NB4 (cell line): Measurements from ENCODE around the gene IGSF21.
A peak's percentile ranks its signal among the peaks of the same experiment; 100 is the strongest.

Experiments used
- DNase-seq: peaks from one replicate; pipeline ENCODE4 v3.0.0; 2010; ENCODE audit warnings: low read depth
- H3K4me3 ChIP-seq: one replicate; pipeline ENCODE4 v1.5.1; 2011; ENCODE audit warnings: mild to moderate bottlenecking, low read depth, low read length, moderate library complexity
- MYC ChIP-seq: IDR thresholded peaks from 2 replicates; pipeline ENCODE4 v1.6.1; 2011; ENCODE audit warnings: low read depth, low read length
- POLR2A ChIP-seq: IDR thresholded peaks from 2 replicates; pipeline ENCODE4 v1.6.1; 2011; ENCODE audit warnings: mild to moderate bottlenecking; ENCODE audit not compliant: insufficient read length; ENCODE audit errors: extremely low read depth
- TF ChIP-seq, protein P1 (sequence below): IDR thresholded peaks from 2 replicates; pipeline ENCODE4 v1.6.1; 2011; ENCODE audit warnings: low read depth, low read length
- TF ChIP-seq, protein P2 (sequence below): IDR thresholded peaks from one replicate; pipeline ENCODE4 v1.5.1; 2012; ENCODE audit warnings: low read depth, low read length

Gene IGSF21

DNA sequence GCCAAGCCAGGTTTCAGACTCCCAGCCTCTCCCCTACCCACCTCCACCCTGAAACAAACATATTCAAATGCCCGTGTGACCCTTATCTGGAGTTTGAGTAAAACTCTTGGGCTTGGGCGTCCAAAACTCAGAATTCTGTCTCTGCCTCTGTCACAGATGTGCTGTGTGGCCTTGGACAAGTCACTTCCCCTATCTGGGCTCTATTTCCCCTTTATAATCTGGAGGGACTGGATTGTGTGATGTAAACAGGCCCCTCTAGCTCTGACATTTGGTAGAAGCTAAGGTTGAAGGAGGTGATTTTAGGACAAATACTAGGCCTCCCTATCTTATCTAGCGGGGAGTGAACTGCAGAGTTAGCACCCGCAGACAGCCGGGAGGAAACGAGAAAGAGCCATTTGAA, 67.5 kb downstream of the IGSF21 start:
- TF ChIP-seq, protein P1, sequence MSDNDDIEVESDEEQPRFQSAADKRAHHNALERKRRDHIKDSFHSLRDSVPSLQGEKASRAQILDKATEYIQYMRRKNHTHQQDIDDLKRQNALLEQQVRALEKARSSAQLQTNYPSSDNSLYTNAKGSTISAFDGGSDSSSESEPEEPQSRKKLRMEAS = no peak
- no peak for TF ChIP-seq MYC
- no peak overlapping the region for H3K4me3 ChIP-seq
- no peak for DNase-seq

DNA sequence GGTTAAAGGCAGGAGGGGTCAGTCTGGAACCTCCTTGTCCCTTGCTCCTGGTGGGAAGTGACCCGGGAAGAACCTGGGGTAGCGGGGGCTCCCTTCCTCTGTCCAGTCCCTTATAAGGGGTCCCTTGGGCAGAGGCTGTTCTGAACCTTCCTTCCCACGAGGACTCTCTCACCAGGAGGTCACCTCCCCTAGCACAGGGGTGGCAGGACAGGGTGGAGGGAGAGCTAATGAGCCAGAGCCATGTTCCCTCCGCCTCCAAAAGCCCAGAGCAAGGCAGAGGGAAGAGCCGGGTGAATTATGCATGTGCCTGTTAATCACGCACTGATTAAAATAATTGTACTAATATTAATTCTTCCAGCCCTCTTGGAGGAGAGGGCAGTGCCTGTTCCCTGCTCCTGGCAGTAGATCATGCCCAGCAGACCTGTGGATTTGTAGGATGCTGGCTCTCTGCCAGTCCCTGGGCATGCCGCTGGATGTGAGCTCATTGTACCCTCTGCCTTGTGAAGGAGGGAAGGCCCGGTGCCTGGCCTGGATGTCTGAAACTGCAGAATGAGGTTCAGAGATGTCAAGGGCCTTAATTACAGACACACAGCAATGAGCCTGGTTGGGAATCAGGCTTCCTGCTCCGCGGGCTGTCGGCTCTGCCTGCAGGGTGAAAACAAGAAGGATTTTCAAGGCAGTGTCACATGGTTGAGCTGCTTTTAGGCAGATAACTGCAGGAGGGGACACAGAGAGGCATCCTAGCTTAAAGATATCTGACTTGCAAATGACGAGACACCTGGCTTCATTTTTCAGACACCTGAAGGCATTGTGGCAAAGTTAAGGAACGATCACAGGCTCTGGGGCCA, 68.2 kb downstream of the IGSF21 start:
- H3K4me3 ChIP-seq = no peak overlapping the region
- no peak for DNase-seq
- TF ChIP-seq, protein P2, sequence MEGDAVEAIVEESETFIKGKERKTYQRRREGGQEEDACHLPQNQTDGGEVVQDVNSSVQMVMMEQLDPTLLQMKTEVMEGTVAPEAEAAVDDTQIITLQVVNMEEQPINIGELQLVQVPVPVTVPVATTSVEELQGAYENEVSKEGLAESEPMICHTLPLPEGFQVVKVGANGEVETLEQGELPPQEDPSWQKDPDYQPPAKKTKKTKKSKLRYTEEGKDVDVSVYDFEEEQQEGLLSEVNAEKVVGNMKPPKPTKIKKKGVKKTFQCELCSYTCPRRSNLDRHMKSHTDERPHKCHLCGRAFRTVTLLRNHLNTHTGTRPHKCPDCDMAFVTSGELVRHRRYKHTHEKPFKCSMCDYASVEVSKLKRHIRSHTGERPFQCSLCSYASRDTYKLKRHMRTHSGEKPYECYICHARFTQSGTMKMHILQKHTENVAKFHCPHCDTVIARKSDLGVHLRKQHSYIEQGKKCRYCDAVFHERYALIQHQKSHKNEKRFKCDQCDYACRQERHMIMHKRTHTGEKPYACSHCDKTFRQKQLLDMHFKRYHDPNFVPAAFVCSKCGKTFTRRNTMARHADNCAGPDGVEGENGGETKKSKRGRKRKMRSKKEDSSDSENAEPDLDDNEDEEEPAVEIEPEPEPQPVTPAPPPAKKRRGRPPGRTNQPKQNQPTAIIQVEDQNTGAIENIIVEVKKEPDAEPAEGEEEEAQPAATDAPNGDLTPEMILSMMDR = no peak
- TF ChIP-seq, protein P1 = no peak
- TF ChIP-seq POLR2A = no peak
- TF ChIP-seq MYC = no peak

DNA sequence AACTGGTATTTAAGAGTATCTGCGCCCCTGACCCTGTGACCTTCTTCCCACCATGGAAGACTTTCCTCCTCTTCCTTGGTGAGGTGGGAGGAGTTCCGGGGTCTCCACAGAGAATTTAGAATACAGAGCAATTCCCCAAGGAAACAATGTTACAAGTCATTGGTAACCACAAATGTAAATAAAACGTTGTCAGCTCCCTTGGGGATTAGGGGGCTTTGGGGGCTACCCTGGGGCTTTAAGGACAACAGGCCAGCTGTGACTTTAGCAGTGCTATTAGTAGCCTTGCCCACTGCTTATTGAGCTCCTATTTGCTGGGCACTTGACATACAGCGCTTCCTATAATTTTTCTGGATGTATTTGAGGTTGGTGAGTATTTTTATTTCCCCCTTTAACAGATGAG, 69.0 kb downstream of the IGSF21 start:
- H3K4me3 ChIP-seq = no peak overlapping the region
- no peak for DNase-seq
- TF ChIP-seq POLR2A (no peak), MYC (no peak)
- TF ChIP-seq, protein P2 = no peak
- TF ChIP-seq, protein P1 = no peak

DNA sequence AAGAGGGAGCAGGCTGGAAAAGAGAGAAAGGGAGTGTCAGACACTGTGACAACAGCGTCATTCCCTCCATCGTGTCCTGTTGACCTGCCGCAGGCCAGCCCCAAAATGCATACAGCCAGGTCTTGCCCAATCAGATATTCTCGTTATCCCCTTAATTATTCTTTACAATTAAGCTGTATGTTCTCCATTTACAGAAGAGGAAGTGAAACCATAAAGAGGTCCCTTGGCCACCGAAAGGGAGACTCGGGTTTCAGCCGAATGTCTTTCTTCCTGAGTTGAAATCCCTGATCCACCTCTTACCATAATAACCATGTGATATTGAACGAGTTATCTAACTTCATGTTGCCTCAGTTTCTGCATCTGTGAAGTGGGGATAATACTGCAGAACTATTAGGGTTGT, 70.5 kb downstream of the IGSF21 start:
- H3K4me3 ChIP-seq = no peak overlapping the region
- TF ChIP-seq, protein P1 = no peak
- DNase-seq = peak; percentile 37

DNA sequence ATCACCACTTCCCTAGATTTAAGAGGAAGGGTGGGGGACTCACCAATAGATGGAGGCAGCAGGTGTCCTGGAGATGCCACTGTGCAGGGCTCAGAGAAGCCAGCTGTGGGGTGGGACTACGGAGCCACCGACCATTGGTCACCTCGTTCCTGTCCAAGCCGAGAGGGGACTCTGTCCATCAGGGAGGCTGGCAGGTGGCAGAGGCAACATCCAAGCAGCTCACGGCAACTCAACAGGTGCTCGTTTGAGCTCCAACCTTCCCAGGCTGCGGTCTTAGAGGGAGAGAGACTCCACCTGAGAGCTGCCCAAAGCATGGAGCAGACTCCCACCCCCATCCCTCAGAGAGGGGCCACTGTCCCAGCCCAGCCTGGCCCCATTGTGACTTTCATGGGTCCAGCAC, 71.4 kb downstream of the IGSF21 start:
- TF ChIP-seq, protein P1 = no peak
- TF ChIP-seq POLR2A (no peak), MYC (no peak)
- TF ChIP-seq, protein P2 = no peak
- no peak for DNase-seq
- no peak overlapping the region for H3K4me3 ChIP-seq

DNA sequence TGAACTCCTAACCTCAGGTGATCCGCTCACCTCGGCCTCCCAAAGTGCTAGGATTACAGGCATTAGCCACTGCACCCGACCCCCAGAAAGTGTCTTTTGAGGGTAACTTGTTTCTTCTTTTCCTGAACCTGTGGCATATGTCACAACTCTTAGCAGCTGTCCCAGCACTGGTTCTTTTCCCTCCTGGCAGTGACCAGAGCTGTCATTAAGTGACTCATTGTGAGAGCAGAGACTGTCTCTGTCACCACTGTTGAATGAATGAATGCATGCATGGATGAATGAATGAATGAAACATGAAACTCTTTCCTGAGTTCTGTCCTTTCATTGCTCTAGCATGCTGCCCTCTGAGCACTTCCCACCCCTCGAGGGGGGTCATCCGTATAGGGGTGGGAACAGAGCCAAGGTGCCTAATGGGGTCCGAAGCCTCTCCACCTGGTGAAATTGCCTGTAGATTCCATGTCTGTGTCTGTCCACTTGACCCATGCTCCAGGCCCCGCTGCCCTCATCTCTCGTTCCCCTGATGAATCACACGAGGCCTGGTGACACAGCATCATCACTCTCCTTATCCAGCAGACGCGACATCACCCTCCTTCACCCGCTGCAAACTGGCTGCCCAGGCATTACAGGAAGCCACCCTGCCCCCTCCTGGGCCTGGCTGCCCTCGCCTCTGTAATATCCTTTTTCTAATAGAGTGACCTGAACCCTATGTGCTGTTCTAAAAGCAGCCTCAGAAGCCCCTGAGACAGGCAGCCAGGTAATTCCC, 75.0 kb downstream of the IGSF21 start:
- DNase-seq = peak; percentile 4
- H3K4me3 ChIP-seq = no peak overlapping the region
- no peak for TF ChIP-seq MYC
- TF ChIP-seq, protein P2 = no peak
- TF ChIP-seq, protein P1 = no peak
- TF ChIP-seq POLR2A = no peak
